OCI-M2 (cell line): ENCODE data around the gene PCGF6.

Experiments
- DNase-seq: peaks from one replicate; lab custom pipeline; 2025; ENCODE audit not compliant: unreplicated experiment; lab: John Stamatoyannopoulos, UW

The PCGF6 gene

GRCh38 chr10:103327906-103328305 lies 23.0 kb downstream of the PCGF6 start:
- no peak for DNase-seq

GRCh38 chr10:103316087-103316486 lies 34.9 kb downstream of the PCGF6 start:
- no peak for DNase-seq

DNA sequence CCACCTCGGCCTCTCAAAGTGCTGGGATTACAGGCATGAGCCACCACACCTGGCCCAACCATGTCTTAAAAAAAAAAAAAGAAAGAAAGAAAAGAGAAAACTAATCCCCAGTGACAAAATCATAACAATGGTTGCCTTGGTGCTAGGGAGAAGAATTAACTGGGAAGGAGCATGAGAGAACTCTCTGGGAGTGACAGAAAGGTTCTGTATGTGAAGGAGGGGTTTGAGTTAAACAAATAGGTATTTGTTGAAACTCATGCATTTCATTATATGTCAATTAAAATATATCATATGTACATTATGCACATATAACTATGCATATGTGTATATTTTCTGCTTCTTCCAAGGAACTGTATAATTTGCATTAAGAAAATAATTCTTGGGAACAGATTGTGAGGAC lies 40.7 kb downstream of the PCGF6 start:
- DNase-seq = no peak

GRCh38 chr10:103307594-103307993 lies 43.3 kb downstream of the PCGF6 start:
- no peak for DNase-seq

GRCh38 chr10:103295374-103296015 lies 55.4 kb downstream of the PCGF6 start:
- no peak for DNase-seq

DNA sequence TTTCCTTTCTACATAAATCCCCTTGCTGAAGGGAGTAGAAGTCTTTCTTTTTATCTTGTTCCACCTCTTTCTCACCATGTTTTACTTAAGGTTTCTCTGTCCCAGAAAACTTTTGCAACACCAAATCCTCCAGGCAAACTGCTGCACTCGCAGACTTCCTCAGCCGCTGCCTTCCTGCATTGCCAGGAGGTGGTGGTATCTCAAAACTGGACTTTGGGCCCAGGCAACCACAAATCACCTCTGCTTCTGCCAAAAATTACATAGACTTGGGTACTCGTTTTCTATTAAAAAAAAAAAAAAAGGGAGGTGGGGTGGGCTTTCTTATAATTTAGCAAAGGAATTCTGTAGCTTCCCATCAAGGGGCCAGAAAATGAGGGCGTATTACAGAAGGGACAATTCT lies 59.4 kb downstream of the PCGF6 start:
- DNase-seq = no peak

- DNase-seq = no peak
These were observed 62.9 kb downstream of the PCGF6 start for GRCh38 chr10:103287992-103288391.

DNA sequence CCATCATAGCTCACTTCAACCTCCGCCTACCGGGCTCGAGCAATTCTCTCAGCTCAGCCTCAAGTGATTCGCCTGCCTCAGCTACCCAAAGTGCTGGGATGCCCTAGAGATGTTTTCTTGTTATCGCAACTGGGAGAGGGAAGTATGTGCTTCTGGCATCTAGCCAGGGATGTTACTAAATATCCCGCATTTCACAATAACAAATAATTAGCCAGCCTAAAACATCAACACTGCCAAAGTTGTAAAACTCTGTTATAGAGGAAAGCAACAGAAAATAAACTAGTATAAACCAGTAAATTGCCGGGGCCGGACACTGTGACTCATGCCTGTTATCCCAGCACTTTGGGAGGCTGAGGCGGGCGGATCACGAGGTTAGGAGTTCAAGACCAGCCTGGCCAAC lies 66.8 kb downstream of the PCGF6 start:
- no peak for DNase-seq

- DNase-seq = no peak
These were observed 68.0 kb downstream of the PCGF6 start for GRCh38 chr10:103282961-103283360.

DNA sequence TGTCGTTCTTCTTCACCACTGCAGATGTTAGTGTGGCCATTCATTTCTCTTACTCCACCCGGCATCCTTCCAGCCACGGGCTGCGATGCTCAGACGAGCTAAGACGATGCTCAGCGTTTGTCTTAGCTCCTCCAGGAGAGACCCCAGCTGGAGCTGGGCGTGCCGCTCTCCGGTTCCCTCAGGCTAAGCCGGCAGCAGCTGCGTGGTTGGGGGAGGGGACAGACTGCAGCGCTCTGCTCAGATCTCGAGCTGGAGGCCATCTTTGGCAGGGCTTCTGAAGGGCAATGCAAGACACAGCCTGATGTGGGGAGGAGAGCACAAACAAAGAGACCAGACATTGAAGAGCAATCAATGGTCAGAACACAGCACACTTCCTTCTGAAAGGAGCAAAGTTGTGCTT lies 69.2 kb downstream of the PCGF6 start:
- no peak for DNase-seq

GRCh38 chr10:103280506-103280905 lies 70.4 kb downstream of the PCGF6 start:
- no peak for DNase-seq

- DNase-seq = no peak
These were observed 70.9 kb downstream of the PCGF6 start for GRCh38 chr10:103280031-103280430.

GRCh38 chr10:103278862-103279298 lies 72.1 kb downstream of the PCGF6 start:
- no peak for DNase-seq

DNA sequence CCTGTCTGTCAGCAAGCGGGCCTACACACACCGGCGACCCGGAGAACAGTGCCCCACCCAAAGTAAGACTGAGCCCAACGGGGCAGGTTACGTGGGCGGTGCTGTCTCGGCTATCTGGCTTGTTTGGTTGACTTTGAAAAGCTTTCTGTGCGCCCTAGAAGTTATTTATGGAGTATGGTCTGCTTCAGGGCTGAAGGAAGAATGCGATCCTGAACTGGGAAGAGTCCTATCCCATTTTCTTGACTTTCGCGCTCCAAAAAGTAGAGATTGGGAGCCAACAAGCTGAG lies 72.5 kb downstream of the PCGF6 start:
- DNase-seq = no peak

DNA sequence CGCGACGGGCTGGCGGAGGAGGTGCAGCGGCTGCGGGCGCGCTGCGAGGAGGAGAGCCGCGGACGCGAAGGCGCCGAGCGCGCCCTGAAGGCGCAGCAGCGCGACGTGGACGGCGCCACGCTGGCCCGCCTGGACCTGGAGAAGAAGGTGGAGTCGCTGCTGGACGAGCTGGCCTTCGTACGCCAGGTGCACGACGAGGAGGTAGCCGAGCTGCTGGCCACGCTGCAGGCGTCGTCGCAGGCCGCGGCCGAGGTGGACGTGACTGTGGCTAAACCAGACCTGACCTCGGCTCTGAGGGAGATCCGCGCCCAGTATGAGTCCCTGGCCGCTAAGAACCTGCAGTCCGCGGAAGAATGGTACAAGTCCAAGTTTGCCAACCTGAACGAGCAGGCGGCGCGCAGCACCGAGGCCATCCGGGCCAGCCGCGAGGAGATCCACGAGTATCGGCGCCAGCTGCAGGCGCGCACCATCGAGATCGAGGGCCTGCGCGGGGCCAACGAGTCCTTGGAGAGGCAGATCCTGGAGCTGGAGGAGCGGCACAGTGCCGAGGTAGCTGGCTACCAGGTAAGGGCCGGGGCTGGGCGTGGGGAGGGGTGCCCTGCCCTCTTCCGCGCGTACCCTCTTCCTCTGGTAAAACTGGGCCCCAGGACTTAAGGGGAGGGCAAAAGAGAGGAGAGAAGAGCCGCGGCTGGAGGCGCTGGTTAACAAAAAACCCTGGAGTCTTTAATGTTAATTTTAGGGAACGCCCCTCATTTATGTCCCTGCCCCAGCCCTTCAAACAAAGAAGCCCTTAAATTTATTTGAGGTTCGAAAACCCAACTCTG lies 73.0 kb downstream of the PCGF6 start:
- DNase-seq = no peak

GRCh38 chr10:103276896-103277712 lies 73.8 kb downstream of the PCGF6 start, which contains the start of gene INA:
Gene INA, plus strand, starts transcription at chr10:103277138. Its CDS starts 74 bp downstream, at chr10:103277212.
- DNase-seq = no peak

DNA sequence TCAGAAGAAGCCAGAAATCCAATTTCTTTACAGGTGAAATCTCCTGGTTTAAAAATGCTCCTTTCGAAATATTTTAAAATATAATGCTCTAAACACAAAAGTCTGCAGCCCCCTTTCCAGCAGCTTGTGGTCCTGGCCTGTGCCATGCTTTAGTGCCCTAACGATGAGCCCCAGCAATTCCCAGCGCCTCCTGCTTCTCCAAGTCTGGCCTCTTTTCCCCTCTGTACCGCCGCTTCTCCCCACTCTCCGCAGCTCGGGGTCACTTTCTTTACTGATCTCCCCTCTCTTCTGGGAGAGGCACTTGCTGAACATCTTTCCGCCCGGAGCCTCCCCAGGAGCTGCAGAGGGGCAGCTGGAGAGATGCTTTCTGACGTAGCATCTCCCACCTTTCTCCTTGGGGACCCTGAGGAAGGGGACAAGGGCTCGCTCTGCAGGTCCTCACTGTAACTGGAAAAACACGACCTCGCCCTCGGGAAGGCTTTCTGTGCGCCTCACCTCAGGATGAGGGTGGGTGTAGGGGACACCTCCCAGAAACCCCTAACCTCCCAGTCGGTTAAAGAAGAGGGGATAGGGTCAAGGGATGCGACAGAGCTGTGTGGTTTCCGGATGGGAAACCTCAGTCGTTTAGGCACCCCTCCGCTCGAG lies 74.6 kb downstream of the PCGF6 start:
- no peak for DNase-seq

DNA sequence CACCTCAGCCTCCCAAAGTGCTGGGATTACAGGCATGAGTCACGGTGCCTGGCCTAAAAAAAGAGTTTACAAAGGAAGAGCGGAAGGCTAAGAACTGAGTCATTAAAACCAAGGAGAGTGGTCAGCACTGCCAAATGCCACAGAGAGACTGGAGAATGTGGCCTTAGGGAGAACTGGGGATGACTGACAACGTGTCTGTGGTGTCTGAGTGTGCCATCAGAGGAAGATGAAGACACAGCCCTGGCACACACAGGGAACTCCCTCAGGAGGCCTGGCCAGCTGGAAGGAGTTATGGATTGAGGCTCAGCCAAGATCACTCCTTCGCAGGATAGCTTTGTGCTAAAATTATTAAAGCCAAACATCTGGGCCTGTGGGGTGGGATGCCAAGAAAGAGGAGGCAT lies 77.9 kb downstream of the PCGF6 start:
- no peak for DNase-seq

GRCh38 chr10:103265717-103266329 lies 85.1 kb downstream of the PCGF6 start:
- peak; percentile 48 for DNase-seq

DNA sequence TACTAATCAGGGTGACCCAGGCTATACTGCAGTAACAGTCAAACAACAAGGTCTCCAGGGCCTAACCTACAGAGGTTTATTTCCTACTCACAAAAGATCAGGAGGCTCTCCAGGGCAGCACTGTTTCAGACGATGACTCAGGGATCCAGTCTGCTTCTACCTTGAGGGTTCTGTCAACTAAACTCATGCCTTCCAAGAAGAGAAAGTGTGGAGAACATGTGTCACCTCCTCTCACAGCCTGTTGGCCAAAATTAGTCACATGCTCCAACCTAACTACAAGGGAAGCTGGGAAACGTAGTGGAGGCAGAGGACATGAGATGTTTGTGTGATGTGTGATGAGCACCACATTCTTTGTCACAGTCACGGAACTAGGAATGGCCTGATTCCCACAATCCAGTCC lies 88.7 kb downstream of the PCGF6 start:
- no peak for DNase-seq

- DNase-seq = no peak
These were observed 91.0 kb downstream of the PCGF6 start for GRCh38 chr10:103259989-103260388.
